Panc1 (cell line): ENCODE data around the gene SMIM1. TPM values are rescaled to one million over a fixed set of nuclear protein-coding genes. Genes with fewer than 3 reads are reported as not detected.

Source experiments
- ATAC-seq: fragments of 200-7000 bp; cut with Tn5 transposase; 2 replicates; pipeline ENCODE4 v1.9.1; 2020; ENCODE audit warnings: mild to moderate bottlenecking, moderate library complexity
- BruUV-seq: library from RNA; stranded (reverse); fragments of 400-500 nt; replicated peaks from 2 replicates; lab custom pipeline; 2021; lab: Mats Ljungman, UMichigan
- CTCF ChIA-PET: fragments of 300-600 bp; sonication (Branson Sonifier 250); formaldehyde crosslinking; loops from one replicate; lab custom pipeline; 2022; ENCODE audit warnings: antibody characterized with exemption; lab: Charles Lee
- POLR2A ChIA-PET: fragments of 300-600 bp; sonication (Branson Sonifier 250); formaldehyde crosslinking; loops from one replicate; lab custom pipeline; 2022; ENCODE audit warnings: antibody characterized with exemption; lab: Charles Lee
- DNase-seq: peaks from one replicate; pipeline ENCODE4 v3.0.0-alpha.2; 2010; ENCODE audit warnings: low read depth, low spot score
- H3K27ac ChIP-seq: 2 replicates; pipeline ENCODE4 v1.5.1; 2011; ENCODE audit warnings: mild to moderate bottlenecking, low read length, inconsistent platforms
- H3K27me3 ChIP-seq: fragments of 200-500 bp; sonication (Bioruptor generic); 2 replicates; pipeline ENCODE4 v1.6.0; 2014; ENCODE audit warnings: low read length, inconsistent platforms; ENCODE audit not compliant: control insufficient read depth, insufficient read depth
- H3K36me3 ChIP-seq: fragments of 200-500 bp; sonication (Bioruptor generic); 2 replicates; pipeline ENCODE4 v1.5.1; 2014; ENCODE audit warnings: inconsistent platforms, mild to moderate bottlenecking, low read length, moderate library complexity; ENCODE audit not compliant: control insufficient read depth, insufficient read depth
- H3K4me1 ChIP-seq: 2 replicates; pipeline ENCODE4 v1.5.1; 2011; ENCODE audit warnings: inconsistent platforms, mild to moderate bottlenecking, low read length, moderate library complexity; ENCODE audit not compliant: control insufficient read depth, insufficient read depth
- H3K4me3 ChIP-seq, 2 experiments: 2 replicates each; pipeline ENCODE4 v1.5.1; 2011 to 2012; ENCODE audit warnings: low read depth in 2 of 2, low read length in 2 of 2, mild to moderate bottlenecking in 2 of 2, inconsistent platforms in 1 of 2, moderate library complexity in 1 of 2
- H3K9me3 ChIP-seq: fragments of 200-500 bp; sonication (Bioruptor generic); 2 replicates; pipeline ENCODE4 v1.5.1; 2014; ENCODE audit warnings: low read depth, mild to moderate bottlenecking, inconsistent platforms, low read length, moderate library complexity; ENCODE audit not compliant: control insufficient read depth, insufficient read depth
- CTCF ChIP-seq: fragments of 450-650 bp; IDR thresholded peaks from 2 replicates; pipeline ENCODE4 v1.5.1; 2017; ENCODE audit warnings: mild to moderate bottlenecking
- POLR2AphosphoS5 ChIP-seq: IDR thresholded peaks from 2 replicates; pipeline ENCODE4 v1.6.1; 2012; ENCODE audit warnings: mild to moderate bottlenecking, low read depth, low read length, moderate library complexity
- REST ChIP-seq, 2 experiments: IDR thresholded peaks; 2 replicates each; pipeline ENCODE4 v1.6.1; 2011 to 2012; ENCODE audit warnings: low read depth in 2 of 2, control low read depth in 1 of 2, low read length in 1 of 2, mild to moderate bottlenecking in 1 of 2, moderate library complexity in 1 of 2; ENCODE audit not compliant: insufficient read depth in 1 of 2
- SIN3A ChIP-seq: IDR thresholded peaks from 2 replicates; pipeline ENCODE4 v1.6.1; 2012; ENCODE audit warnings: low read depth, mild to moderate bottlenecking, low read length, moderate library complexity, borderline replicate concordance; ENCODE audit not compliant: insufficient read depth
- TCF7L2 ChIP-seq: IDR thresholded peaks from 2 replicates; pipeline ENCODE4 v1.6.1; 2011; ENCODE audit warnings: mild to moderate bottlenecking, low read depth, low read length, inconsistent platforms
- in situ Hi-C: cut with HindIII; loops from 2 replicates; pipeline ENCODE4 v1.10.0; 2016; ENCODE audit warnings: low sequenced_read_pairs, low pct_unique_long_range_greater_than_20kb
- intact Hi-C: fragments of 100-400 bp; cut with micrococcal nuclease; formaldehyde crosslinking; loops from one replicate; pipeline ENCODE4 v1.10.0; 2022; ENCODE audit not compliant: unreplicated experiment
- total RNA-seq: library from RNA; stranded (reverse); gene quantifications from one replicate; pipeline ENCODE4 v1.2.1, GENCODE V29; 2021; ENCODE audit not compliant: unreplicated experiment

SMIM1 gene
- total RNA-seq, 1 experiment from 2014 or later, result 35.5 TPM

- Histone ChIP-seq H3K27me3 (no peaks in the 10 kb centered on the region), H3K4me3 (peak overlapping the region; percentile 68 to 77), H3K4me1 (peaks cover 8% of the 10 kb centered on the region), H3K36me3 (no peaks in the 10 kb centered on the region; the same call in 1 of the 2 replicates), H3K9me3 (no peaks in the 10 kb centered on the region), H3K27ac (peak overlapping the region; percentile 76)
- intact Hi-C loops (no loop called here), in situ Hi-C loops (no loop called here)
- DNase-seq (no peak), ATAC-seq (no peak)
- POLR2A ChIA-PET, result interaction anchor here (0.6 kb wide), 1 partner anchor 12 kb away, joined by 6 read pairs; no protein-coding TSS in a partner anchor
- CTCF ChIA-PET, result no interaction called here
- no TSS peak for BruUV-seq
- TF ChIP-seq POLR2AphosphoS5 (no peak), REST (IDR thresholded peaks at IDR 0.05; ENCODE audit: insufficient read depth in 1 of 2, low read depth in 2 of 2, low read length in 1 of 2) (no peak), CTCF (no peak), TCF7L2 (no peak), SIN3A (no peak)
These were observed 26.8 kb upstream of the SMIM1 start for GRCh38 chr1:3745590-3746381.

- BruUV-seq, result no TSS peak
- intact Hi-C loops (no loop called here), in situ Hi-C loops (no loop called here)
- H3K27me3 ChIP-seq, result no peaks in the 10 kb centered on the region
- H3K4me3 ChIP-seq, result peak overlapping the region; percentile 68 to 77
- H3K9me3 ChIP-seq, result no peaks in the 10 kb centered on the region
- CTCF ChIA-PET, result no interaction called here
- DNase-seq (no peak), ATAC-seq (peak; percentile 6; the same call in 1 of the 2 replicates)
- TF ChIP-seq CTCF (no peak), POLR2AphosphoS5 (no peak), TCF7L2 (no peak)
- no peaks in the 10 kb centered on the region; the same call in 1 of the 2 replicates for H3K36me3 ChIP-seq
- POLR2A ChIA-PET, result interaction anchor here (0.6 kb wide), 1 partner anchor 12 kb away, joined by 6 read pairs; no protein-coding TSS in a partner anchor
- H3K27ac ChIP-seq, result peak overlapping the region; percentile 76
- H3K4me1 ChIP-seq, result peaks cover 8% of the 10 kb centered on the region
These were observed 26.1 kb upstream of the SMIM1 start for GRCh38 chr1:3746389-3746829.
